ENCODE measurements around the gene RC3H2.

The RC3H2 gene

GRCh38 chr9:122800066-122801060 lies 104.8 kb downstream of the RC3H2 start, which contains the start of gene OR1K1:
Gene OR1K1 (plus strand): TSS chr9:122800123. CDS start chr9:122800123, 0 bp downstream.
- no peak for DNase-seq

GRCh38 chr9:122797316-122798063 lies 107.7 kb downstream of the RC3H2 start:
- DNase-seq = no peak

All from central memory CD4-positive, alpha-beta T cell (primary cell).